ENCODE data around the gene GLB1L2.

GRCh38 chr11:134356656-134357544, 25.1 kb downstream of the GLB1L2 start:
- TF ChIP-seq ZNF274 (IDR thresholded peaks at IDR 0.05; ENCODE audit: low read depth, low read length) (no peak), SUZ12 (IDR thresholded peaks at IDR 0.05; ENCODE audit: extremely low read depth, insufficient read depth, insufficient read length) (no peak), YY1 (IDR thresholded peaks at IDR 0.05; ENCODE audit: insufficient read depth, insufficient read length) (no peak)
